Skeletal muscle satellite cell (primary cell): ENCODE measurements around the gene RXRB.

Source experiments
- H3K27me3 ChIP-seq: 2 replicates; pipeline ENCODE4 v1.7.0; 2013; ENCODE audit warnings: low read length; ENCODE audit not compliant: control insufficient read depth, insufficient read depth
- H3K36me3 ChIP-seq: 2 replicates; pipeline ENCODE4 v1.7.0; 2013; ENCODE audit warnings: mild to moderate bottlenecking, control low read depth, low read length; ENCODE audit not compliant: insufficient read depth
- H3K4me1 ChIP-seq: 2 replicates; pipeline ENCODE4 v1.7.0; 2013; ENCODE audit warnings: low read length; ENCODE audit not compliant: control insufficient read depth, insufficient read depth
- H3K4me2 ChIP-seq: 2 replicates; pipeline ENCODE4 v1.7.0; 2013; ENCODE audit warnings: mild to moderate bottlenecking, low read length
- H3K4me3 ChIP-seq: 2 replicates; pipeline ENCODE4 v1.7.0; 2013; ENCODE audit warnings: low read length
- H3K9ac ChIP-seq: 2 replicates; pipeline ENCODE4 v1.7.0; 2013; ENCODE audit warnings: mild to moderate bottlenecking, low read depth, low read length, moderate library complexity
- H3K9me3 ChIP-seq: replicated peaks from 2 replicates; pipeline ENCODE4 v1.7.0; 2013; ENCODE audit warnings: mild to moderate bottlenecking, control low read depth, low read length

Gene RXRB

DNA sequence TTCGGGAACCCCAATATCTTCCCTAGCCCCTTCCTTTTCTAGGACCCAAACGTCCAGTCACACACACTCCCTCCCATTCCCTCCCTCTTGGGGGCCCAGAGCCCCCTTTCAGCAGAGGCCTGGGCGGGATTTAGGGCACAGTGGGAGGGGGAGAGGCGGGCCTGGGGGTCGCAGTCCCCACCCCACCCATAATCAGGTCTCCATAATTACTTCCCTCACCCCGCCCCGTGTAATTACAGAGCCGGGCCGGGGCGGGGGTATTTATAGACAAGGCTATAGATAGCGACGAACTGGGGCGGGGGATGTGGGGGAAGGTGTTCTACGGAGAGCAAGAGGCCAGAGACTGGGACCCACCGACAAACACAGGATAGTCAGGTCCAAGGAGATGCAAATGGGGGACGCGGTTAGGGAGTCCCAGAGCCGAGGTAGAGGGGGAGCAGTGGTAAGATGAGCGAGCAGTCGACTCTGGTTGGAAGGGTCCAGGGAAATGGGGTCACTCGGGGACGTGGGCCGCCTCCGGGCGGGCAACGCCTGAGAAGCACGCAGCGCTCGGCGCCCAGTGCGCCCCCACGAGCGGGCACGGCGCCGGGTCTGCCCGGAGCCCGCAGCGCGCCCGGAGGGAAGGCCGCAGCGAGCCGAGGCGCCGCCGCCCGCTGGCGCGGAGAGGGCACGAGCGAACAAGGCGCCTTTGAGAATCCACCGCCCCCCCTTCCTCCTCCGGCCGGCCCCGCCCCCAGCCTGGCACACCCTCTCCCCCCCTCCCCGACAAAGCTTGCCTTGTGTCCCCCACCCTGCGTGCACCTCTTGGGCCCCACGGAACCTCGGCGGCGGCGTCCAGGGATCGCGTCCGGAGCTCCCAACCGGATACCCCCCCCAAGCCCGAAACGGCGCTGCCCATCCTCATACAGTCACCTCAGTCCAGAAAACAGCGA is 7.5 kb downstream of the RXRB start:
- Histone ChIP-seq H3K4me2 (peak overlapping the region; percentile 77), H3K27me3 (peaks cover 28% of the 10 kb centered on the region), H3K9ac (peak overlapping the region; percentile 46), H3K4me3 (peak overlapping the region; percentile 53), H3K36me3 (peaks cover 39% of the 10 kb centered on the region), H3K4me1 (peaks cover 8% of the 10 kb centered on the region), H3K9me3 (no peaks in the 10 kb centered on the region)

GRCh38 chr6:33192105-33192646 is 8.3 kb downstream of the RXRB start, which contains the start of gene COL11A2:
TSS of gene COL11A2 (minus strand) at chr6:33192467. CDS start at chr6:33192240, 227 bp downstream.
- Histone ChIP-seq H3K9ac (peak within 1 kb of the TSS; percentile 46), H3K36me3 (peaks cover 36% of the 10 kb centered on the region), H3K27me3 (peaks cover 28% of the 10 kb centered on the region), H3K9me3 (no peaks in the 10 kb centered on the region), H3K4me1 (peaks cover 4% of the 10 kb centered on the region), H3K4me3 (peak within 1 kb of the TSS; percentile 53), H3K4me2 (peak within 1 kb of the TSS; percentile 77)

GRCh38 chr6:33191383-33192104 is 8.9 kb downstream of the RXRB start:
- no peaks in the 10 kb centered on the region for H3K9me3 ChIP-seq
- peaks cover 4% of the 10 kb centered on the region for H3K4me1 ChIP-seq
- no peak overlapping the region for H3K4me2 ChIP-seq
- peaks cover 30% of the 10 kb centered on the region for H3K36me3 ChIP-seq
- H3K27me3 ChIP-seq = peaks cover 28% of the 10 kb centered on the region
- H3K4me3 ChIP-seq = no peak overlapping the region
- no peak overlapping the region for H3K9ac ChIP-seq

DNA sequence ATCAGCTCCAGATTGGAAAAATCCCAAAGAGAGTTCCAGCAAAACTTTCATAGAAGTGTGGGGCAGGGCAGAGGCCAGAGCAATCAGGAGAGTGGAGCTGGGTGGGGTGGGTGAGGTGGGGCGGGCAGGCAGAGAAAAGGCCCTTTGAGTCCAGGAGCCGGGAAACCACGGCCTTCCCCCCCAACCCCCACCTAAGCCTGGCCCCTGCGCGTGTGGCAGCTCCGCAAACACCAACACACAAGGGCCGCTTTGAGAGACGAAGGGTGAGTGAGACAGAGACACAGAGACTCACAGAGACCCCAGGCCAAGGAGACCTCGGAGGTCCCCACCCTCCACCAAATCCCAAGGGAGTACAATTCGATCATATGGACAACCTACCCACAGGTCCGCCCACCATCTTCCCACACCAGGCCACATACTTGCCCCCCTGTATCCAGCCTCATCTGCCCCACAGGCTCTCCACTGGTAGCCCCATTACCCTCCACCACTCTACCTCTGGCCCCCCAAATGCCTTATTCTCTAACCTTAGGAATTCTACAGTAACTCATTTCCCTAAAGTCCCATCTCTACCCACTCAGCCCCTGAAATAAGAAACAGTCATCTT is 9.9 kb downstream of the RXRB start:
- Histone ChIP-seq H3K4me1 (peaks cover 4% of the 10 kb centered on the region), H3K36me3 (peaks cover 21% of the 10 kb centered on the region), H3K9me3 (no peaks in the 10 kb centered on the region), H3K9ac (no peak overlapping the region), H3K4me2 (no peak overlapping the region), H3K4me3 (no peak overlapping the region), H3K27me3 (peaks cover 28% of the 10 kb centered on the region)

DNA sequence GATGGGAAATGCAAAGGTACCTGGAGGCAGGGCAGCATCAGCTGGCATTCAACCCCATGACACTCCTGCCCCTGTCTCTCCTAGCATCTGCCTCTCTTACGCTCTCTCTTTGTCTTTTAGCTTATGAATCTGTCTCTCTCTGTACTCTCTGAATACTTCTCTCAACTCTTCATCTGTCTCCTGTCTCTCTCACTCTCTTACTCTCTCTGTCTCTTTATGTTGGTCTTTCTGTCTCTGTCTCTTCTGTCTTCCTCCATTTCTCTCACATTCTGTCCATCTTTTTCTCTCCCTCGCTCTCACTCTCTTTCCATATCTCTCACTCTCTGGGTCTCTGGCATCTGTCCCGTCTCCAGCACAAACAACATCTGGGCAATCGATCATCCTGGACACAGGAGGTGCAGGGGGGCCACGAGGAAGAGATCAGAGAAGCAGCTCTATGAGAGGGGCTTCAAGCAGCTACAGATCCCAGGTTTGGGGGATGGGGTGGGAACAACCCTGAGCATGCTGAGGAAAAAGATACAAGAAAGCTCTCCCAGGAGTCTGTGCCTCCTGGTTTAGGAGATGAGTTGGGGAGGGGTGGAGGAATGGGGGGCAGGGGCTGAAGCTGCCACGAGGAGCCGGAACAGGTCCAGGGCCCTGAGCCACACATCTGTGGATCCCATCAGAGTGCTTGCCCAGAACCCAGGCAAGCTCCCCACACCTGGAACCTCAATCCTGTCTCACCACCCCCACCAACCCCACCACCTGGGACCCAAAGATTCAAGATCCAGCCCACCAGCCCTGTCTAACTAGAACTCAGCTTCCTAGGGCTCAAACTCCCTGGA is 10.6 kb downstream of the RXRB start:
- H3K36me3 ChIP-seq = peaks cover 13% of the 10 kb centered on the region
- peaks cover 4% of the 10 kb centered on the region for H3K4me1 ChIP-seq
- H3K4me2 ChIP-seq = no peak overlapping the region
- H3K4me3 ChIP-seq = no peak overlapping the region
- H3K9me3 ChIP-seq = no peaks in the 10 kb centered on the region
- H3K27me3 ChIP-seq = peaks cover 28% of the 10 kb centered on the region
- no peak overlapping the region for H3K9ac ChIP-seq

GRCh38 chr6:33189164-33189563 is 11.3 kb downstream of the RXRB start:
- Histone ChIP-seq H3K4me2 (no peak overlapping the region), H3K27me3 (peaks cover 28% of the 10 kb centered on the region)

DNA sequence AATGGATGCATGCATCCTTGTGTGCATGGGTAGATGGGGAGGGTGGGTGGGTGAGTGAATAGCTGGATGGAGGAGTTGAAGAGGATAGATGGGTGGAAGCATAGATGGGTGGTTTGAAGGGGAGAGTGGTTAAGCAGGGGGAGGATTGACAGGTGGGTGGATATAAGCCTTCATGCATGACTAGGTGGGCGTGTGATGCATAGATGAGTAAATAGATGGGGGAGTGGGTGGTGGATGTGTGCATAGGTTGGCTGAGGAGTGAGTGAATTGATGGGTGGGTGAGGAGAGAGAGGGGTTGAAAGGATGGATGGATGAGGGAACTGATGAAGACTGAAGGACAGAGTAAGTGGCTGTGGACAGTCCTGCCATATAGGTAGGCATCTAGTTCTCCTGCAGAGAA is 12.7 kb downstream of the RXRB start:
- Histone ChIP-seq H3K9ac (no peak overlapping the region), H3K27me3 (peaks cover 26% of the 10 kb centered on the region), H3K4me1 (peaks cover under 1% of the 10 kb centered on the region), H3K4me2 (no peak overlapping the region), H3K36me3 (no peaks in the 10 kb centered on the region), H3K9me3 (no peaks in the 10 kb centered on the region), H3K4me3 (no peak overlapping the region)

More at GRCh38 chr6:33189164-33189563, 11.3 kb downstream of the RXRB start:
- Histone ChIP-seq H3K9me3 (no peaks in the 10 kb centered on the region), H3K4me1 (peaks cover 4% of the 10 kb centered on the region), H3K9ac (no peak overlapping the region), H3K4me3 (no peak overlapping the region), H3K36me3 (peaks cover 6% of the 10 kb centered on the region)

- H3K27me3 ChIP-seq = peaks cover 7% of the 10 kb centered on the region
- no peak overlapping the region for H3K9ac ChIP-seq
- H3K9me3 ChIP-seq = no peaks in the 10 kb centered on the region
- H3K4me3 ChIP-seq = no peak overlapping the region
- H3K4me2 ChIP-seq = no peak overlapping the region
- no peaks in the 10 kb centered on the region for H3K4me1 ChIP-seq
- no peaks in the 10 kb centered on the region for H3K36me3 ChIP-seq
Observed at GRCh38 chr6:33185654-33186187, 14.7 kb downstream of the RXRB start.

- H3K4me3 ChIP-seq = no peak overlapping the region
- H3K9ac ChIP-seq = no peak overlapping the region
- H3K4me1 ChIP-seq = no peaks in the 10 kb centered on the region
- H3K4me2 ChIP-seq = no peak overlapping the region
- peaks cover 5% of the 10 kb centered on the region for H3K27me3 ChIP-seq
- no peaks in the 10 kb centered on the region for H3K9me3 ChIP-seq
- H3K36me3 ChIP-seq = no peaks in the 10 kb centered on the region
Observed at GRCh38 chr6:33185190-33185589, 15.3 kb downstream of the RXRB start.

DNA sequence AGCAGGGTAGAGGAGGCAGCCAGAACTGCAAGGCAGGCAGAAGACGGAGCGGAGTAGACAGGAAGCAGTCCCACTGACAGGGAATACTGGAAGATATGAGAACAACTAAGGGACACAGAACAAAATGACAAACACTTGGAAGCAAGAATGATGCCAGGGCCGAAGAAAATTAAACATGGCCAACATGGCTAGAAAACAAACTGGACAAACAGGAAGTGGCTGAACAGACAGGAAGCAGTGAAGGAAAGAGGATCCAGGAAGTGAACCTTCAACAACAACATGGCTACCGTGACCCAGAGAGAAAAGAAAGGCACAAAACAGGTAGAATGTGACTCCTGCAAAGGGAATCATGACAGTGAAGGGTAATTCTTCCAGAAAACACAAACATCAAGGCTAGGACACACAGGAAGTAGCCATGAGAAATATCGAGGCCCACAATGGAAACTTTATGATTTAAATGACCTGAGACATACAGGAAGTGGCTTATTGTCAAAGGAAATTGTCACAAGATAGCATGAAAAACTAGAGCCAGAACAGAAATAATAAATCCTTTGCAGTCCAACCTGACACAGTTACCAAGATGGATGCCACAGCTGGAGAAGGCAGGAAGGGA is 17.3 kb downstream of the RXRB start:
- Histone ChIP-seq H3K4me1 (no peaks in the 10 kb centered on the region), H3K27me3 (no peaks in the 10 kb centered on the region), H3K4me3 (no peak overlapping the region), H3K9me3 (no peaks in the 10 kb centered on the region), H3K9ac (no peak overlapping the region), H3K36me3 (no peaks in the 10 kb centered on the region), H3K4me2 (no peak overlapping the region)
